Neuron (in vitro differentiated cells): ENCODE measurements around the gene SEPHS2.
A peak's percentile ranks its signal among the peaks of the same experiment; 100 is the strongest.
"Not testable (repeated sequence)": the region's sequence is repeated elsewhere in the genome, so short reads cannot be mapped to it uniquely, and the experiment has no call there.

Experiments used
- H2AFZ ChIP-seq: one replicate; pipeline ENCODE4 v1.6.1; 2013; ENCODE audit warnings: low read depth, mild to moderate bottlenecking, inconsistent platforms, low read length, moderate library complexity
- H3K27me3 ChIP-seq: one replicate; pipeline ENCODE4 v1.6.1; 2013; ENCODE audit warnings: low read length; ENCODE audit not compliant: insufficient read depth
- H3K36me3 ChIP-seq: one replicate; pipeline ENCODE4 v1.6.1; 2013; ENCODE audit warnings: low read length; ENCODE audit not compliant: insufficient read depth
- H3K4me1 ChIP-seq: one replicate; pipeline ENCODE4 v1.6.1; 2013; ENCODE audit warnings: low read length; ENCODE audit not compliant: insufficient read depth
- H3K4me3 ChIP-seq: 2 replicates; pipeline ENCODE4 v1.5.1; 2013; ENCODE audit warnings: mild to moderate bottlenecking, low read length, moderate library complexity
- H3K9me3 ChIP-seq: one replicate; pipeline ENCODE4 v1.6.1; 2013; ENCODE audit warnings: low read length

SEPHS2 gene

GRCh38 chr16:30396627-30397026, 49.0 kb downstream of the SEPHS2 start:
- not testable (repeated sequence) for H2AFZ ChIP-seq, H3K9me3 ChIP-seq, H3K27me3 ChIP-seq
- Histone ChIP-seq H3K36me3 (peaks cover 25% of the 10 kb centered on the region), H3K4me1 (peaks cover 36% of the 10 kb centered on the region), H3K4me3 (peak overlapping the region; percentile 67)

GRCh38 chr16:30395992-30396585, 49.6 kb downstream of the SEPHS2 start:
- Histone ChIP-seq H3K4me3 (peak overlapping the region; percentile 67), H3K27me3 (no peaks in the 10 kb centered on the region), H2AFZ (no peak overlapping the region), H3K4me1 (peaks cover 36% of the 10 kb centered on the region), H3K36me3 (peaks cover 25% of the 10 kb centered on the region), H3K9me3 (no peaks in the 10 kb centered on the region)

- H3K9me3 ChIP-seq: no peaks in the 10 kb centered on the region
- H3K4me1 ChIP-seq: peaks cover 34% of the 10 kb centered on the region
- H2AFZ ChIP-seq: no peak within 1 kb of the TSS
- peaks cover 25% of the 10 kb centered on the region for H3K36me3 ChIP-seq
- peak within 1 kb of the TSS; percentile 67 for H3K4me3 ChIP-seq
- H3K27me3 ChIP-seq: no peaks in the 10 kb centered on the region
Measured at GRCh38 chr16:30395155-30395991, 50.3 kb downstream of the SEPHS2 start, which contains the start of gene ZNF48. Gene ZNF48 (plus strand): TSS chr16:30395420. CDS start chr16:30395795, 375 bp downstream.

GRCh38 chr16:30394592-30395154, 51.0 kb downstream of the SEPHS2 start:
- H2AFZ ChIP-seq: no peak overlapping the region

More at GRCh38 chr16:30394592-30395154, 51.0 kb downstream of the SEPHS2 start:
- H3K36me3 ChIP-seq: peaks cover 25% of the 10 kb centered on the region
- H3K27me3 ChIP-seq: no peaks in the 10 kb centered on the region
- H3K9me3 ChIP-seq: no peaks in the 10 kb centered on the region
- H3K4me3 ChIP-seq: peak overlapping the region; percentile 67
- peaks cover 31% of the 10 kb centered on the region for H3K4me1 ChIP-seq
